Measurements from ENCODE around the gene CSNK1G1.
"Not testable (repeated sequence)": the region's sequence is repeated elsewhere in the genome, so short reads cannot be mapped to it uniquely, and the experiment has no call there.

Gene CSNK1G1

DNA sequence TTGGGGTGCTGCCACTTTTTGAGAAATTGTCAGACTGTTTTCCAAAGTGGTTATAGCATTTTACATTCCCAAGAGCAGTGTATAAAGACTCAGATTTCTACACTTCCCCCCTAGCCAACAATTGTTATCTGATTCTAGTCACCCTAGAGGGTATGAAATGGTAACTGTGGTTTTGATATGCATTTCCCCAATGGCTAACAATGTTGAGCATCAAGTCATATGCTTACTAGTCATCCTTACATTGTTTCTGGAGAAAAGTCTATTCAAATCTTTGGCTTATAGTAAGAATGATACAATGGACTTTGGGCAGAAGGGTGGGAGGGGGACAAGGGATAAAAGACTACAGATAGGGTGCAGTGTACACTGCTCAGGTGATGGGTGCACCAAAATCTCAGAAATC lies 73.3 kb downstream of the CSNK1G1 start:
- Histone ChIP-seq H3K27me3 (ENCODE audit: insufficient read depth, low read depth, severe bottlenecking) (no peaks in the 10 kb centered on the region), H3K27ac (no peak overlapping the region), H3K4me3 (ENCODE audit: low read depth, low read length) (no peak overlapping the region), H3K9me3 (ENCODE audit: severe bottlenecking) (no peaks in the 10 kb centered on the region), H3K36me3 (peaks cover 3% of the 10 kb centered on the region; the same call in 1 of the 2 replicates)
- DNase-seq, result no peak
- TF ChIP-seq, protein P1, sequence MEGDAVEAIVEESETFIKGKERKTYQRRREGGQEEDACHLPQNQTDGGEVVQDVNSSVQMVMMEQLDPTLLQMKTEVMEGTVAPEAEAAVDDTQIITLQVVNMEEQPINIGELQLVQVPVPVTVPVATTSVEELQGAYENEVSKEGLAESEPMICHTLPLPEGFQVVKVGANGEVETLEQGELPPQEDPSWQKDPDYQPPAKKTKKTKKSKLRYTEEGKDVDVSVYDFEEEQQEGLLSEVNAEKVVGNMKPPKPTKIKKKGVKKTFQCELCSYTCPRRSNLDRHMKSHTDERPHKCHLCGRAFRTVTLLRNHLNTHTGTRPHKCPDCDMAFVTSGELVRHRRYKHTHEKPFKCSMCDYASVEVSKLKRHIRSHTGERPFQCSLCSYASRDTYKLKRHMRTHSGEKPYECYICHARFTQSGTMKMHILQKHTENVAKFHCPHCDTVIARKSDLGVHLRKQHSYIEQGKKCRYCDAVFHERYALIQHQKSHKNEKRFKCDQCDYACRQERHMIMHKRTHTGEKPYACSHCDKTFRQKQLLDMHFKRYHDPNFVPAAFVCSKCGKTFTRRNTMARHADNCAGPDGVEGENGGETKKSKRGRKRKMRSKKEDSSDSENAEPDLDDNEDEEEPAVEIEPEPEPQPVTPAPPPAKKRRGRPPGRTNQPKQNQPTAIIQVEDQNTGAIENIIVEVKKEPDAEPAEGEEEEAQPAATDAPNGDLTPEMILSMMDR (IDR thresholded peaks at IDR 0.05; ENCODE audit: low read depth, low read length), result no peak

DNA sequence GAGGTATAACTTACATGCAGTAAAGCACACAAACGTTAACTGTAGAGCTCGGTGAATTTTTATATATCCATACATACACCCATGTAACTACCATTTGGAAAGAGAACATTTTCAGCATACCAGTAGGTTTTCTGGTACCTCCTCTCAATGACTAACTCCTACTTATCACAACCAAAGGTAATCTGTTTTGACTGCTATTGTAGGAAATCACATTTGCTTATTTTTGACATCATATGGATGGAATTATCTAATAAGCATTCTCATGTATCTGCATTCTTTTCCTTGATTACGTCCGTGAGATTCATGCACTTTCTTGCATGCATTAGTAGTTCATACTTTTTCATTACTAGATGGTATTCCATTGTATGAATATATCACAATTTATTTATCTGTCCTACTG lies 76.8 kb downstream of the CSNK1G1 start:
- no peak for DNase-seq
- H3K9me3 ChIP-seq (ENCODE audit: severe bottlenecking), result no peaks in the 10 kb centered on the region
- H3K27ac ChIP-seq, result no peak overlapping the region
- no peak overlapping the region for H3K4me3 ChIP-seq (ENCODE audit: low read depth, low read length)
- H3K36me3 ChIP-seq, result peaks cover 3% of the 10 kb centered on the region; the same call in 1 of the 2 replicates
- TF ChIP-seq, protein P1 (IDR thresholded peaks at IDR 0.05; ENCODE audit: low read depth, low read length), result no peak
- no peaks in the 10 kb centered on the region for H3K27me3 ChIP-seq (ENCODE audit: insufficient read depth, low read depth, severe bottlenecking)

DNA sequence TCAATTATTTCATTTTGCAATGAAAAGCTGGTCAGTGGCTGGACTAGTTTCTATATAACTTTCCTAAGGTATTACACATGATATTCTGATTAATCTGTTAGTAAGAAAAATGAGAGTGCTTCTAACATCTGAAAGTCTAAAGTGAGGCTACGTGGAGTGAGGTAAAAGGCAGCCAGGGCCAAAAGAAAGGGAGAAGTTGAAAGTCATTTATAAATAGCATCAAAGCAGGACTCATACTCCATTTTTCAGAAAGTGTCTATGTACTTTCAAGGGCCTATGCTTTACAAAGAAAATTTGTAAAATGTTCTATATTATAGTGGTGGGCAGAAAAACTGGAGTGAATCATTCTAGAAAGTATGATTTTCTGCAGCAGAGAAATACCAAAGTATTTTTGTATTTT lies 80.0 kb downstream of the CSNK1G1 start:
- Histone ChIP-seq H3K4me3 (ENCODE audit: low read depth, low read length) (no peak overlapping the region), H3K36me3 (peaks cover 3% of the 10 kb centered on the region; the same call in 1 of the 2 replicates), H3K27me3 (ENCODE audit: insufficient read depth, low read depth, severe bottlenecking) (no peaks in the 10 kb centered on the region), H3K9me3 (ENCODE audit: severe bottlenecking) (no peaks in the 10 kb centered on the region), H3K27ac (no peak overlapping the region)
- TF ChIP-seq, protein P1 (IDR thresholded peaks at IDR 0.05; ENCODE audit: low read depth, low read length), result no peak
- no peak for DNase-seq

DNA sequence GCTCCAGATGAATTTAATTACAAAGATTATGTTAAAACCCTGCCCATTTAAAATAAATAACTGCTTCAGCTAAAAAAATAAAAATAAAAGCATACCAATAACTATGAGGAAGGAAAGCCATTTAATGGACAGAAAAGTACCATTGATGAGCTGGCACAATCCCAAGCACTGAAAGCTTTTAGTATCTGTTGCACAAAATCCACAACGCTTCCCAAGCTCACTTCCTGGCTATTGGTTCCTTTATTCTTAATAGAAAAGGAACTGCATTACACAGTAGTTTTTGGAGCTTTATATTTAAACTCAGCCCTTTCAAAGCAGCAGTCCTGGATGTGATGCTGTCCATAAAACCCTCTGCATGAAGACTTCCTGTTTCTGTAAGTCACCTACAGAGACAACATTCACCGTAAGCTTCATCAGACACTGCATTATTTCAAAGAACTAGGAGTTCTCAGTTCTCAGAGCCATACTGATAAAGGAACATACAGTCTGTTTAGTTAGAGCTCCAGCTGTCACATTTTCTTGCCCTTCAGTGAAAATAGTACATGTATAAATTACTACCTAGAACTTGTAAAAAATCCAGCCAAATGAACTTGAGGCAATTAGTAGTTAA lies 81.5 kb downstream of the CSNK1G1 start:
- Histone ChIP-seq H3K9me3 (ENCODE audit: severe bottlenecking) (no peaks in the 10 kb centered on the region), H3K27me3 (ENCODE audit: insufficient read depth, low read depth, severe bottlenecking) (no peaks in the 10 kb centered on the region), H3K36me3 (peaks cover 2% of the 10 kb centered on the region; the same call in 1 of the 2 replicates), H3K27ac (no peak overlapping the region), H3K4me3 (ENCODE audit: low read depth, low read length) (no peak overlapping the region)
- DNase-seq, result no peak
- TF ChIP-seq, protein P1 (IDR thresholded peaks at IDR 0.05; ENCODE audit: low read depth, low read length), result no peak

DNA sequence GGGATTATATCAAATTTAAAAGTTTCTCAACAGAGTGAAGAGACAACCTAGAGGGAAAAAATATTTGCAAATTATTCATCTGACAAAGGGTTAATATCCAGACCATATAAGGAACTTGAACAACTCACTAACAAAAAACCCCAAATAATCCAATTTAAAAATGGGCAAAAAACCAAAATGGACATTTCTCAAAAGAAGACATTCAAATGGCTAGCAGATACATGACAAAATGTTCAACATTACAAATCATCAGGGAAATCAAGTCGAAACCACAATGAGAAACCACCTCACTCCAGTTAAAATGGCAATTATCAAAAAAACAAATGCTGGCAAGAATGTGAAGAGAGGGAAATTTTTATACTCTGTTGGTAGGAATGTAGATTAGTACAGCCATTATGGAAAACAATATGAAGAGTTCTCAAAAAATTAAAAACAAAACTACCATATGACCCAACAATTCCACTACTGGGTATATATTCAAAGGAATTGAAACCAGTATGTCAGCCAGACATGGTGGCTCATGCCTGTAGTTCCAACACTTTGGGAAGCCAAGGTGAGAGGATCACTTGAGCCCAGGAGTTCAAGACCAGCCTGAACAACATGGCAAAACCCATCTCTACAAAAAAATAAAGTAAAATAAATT lies 88.5 kb downstream of the CSNK1G1 start:
- H3K4me3 ChIP-seq (ENCODE audit: low read depth, low read length), result no peak overlapping the region
- H3K36me3 ChIP-seq, result no peaks in the 10 kb centered on the region
- no peak overlapping the region for H3K27ac ChIP-seq
- DNase-seq, result no peak
- TF ChIP-seq, protein P1 (IDR thresholded peaks at IDR 0.05; ENCODE audit: low read depth, low read length), result no peak
- H3K27me3 ChIP-seq (ENCODE audit: insufficient read depth, low read depth, severe bottlenecking), result no peaks in the 10 kb centered on the region
- no peaks in the 10 kb centered on the region for H3K9me3 ChIP-seq (ENCODE audit: severe bottlenecking)

DNA sequence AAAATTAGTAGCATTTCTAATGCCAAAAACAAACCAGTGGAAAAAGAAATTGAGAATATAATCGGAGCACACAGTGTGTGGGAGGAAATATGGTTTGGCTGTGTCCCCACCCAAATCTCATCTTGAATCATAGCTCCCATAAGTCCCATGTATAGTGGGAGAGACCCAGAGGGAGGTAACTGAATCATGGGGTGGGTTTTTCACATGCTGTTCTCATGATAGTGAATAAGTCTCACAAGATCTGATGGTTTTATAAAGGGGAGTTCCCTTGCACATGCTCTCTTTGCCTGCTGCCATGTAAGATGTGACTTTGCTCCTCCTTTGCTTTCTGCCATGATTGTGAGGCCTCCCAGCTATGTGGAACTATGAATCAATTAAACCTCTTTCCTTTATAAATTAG lies 90.8 kb downstream of the CSNK1G1 start:
- not testable (repeated sequence) for H3K4me3 ChIP-seq (ENCODE audit: low read depth, low read length); H3K36me3 ChIP-seq; H3K9me3 ChIP-seq (ENCODE audit: severe bottlenecking); H3K27me3 ChIP-seq (ENCODE audit: insufficient read depth, low read depth, severe bottlenecking); DNase-seq; H3K27ac ChIP-seq

Measured in WERI-Rb-1 (cell line).